IMR-90 (cell line): ENCODE data around the gene BOD1L1. TPM values are rescaled to one million over a fixed set of nuclear protein-coding genes. Genes with fewer than 3 reads are reported as not detected.

ENCODE experiments used
- ATAC-seq: fragments of 200-7000 bp; cut with Tn5 transposase; 2 replicates; pipeline ENCODE4 v1.9.1; 2020; ENCODE audit warnings: low read depth, mild to moderate bottlenecking, moderate library complexity
- BruUV-seq: library from RNA; stranded (reverse); fragments of 400-500 nt; replicated peaks from 2 replicates; lab custom pipeline; 2021; lab: Mats Ljungman, UMichigan
- CTCF ChIA-PET: fragments of 300-600 bp; formaldehyde crosslinking; extraction: SDS; loops from one replicate; lab custom pipeline; 2021; ENCODE audit warnings: antibody characterized with exemption; lab: Yijun Ruan, JAX
- POLR2A ChIA-PET: fragments of 300-600 bp; sonication (Branson Sonifier 250); formaldehyde crosslinking; loops from one replicate; lab custom pipeline; 2022; ENCODE audit warnings: antibody characterized with exemption; ENCODE audit not compliant: unreplicated experiment; lab: Charles Lee
- DNase-seq: peaks from one replicate; pipeline ENCODE4 v3.0.0; 2013
- H2AFZ ChIP-seq: replicated peaks from 2 replicates; pipeline ENCODE3; 2013; ENCODE audit warnings: low read length, mild to moderate bottlenecking; ENCODE audit not compliant: poor library complexity
- H2AK5ac ChIP-seq: 2 replicates; pipeline ENCODE4 v1.6.1; 2013; ENCODE audit warnings: low read depth, low read length, inconsistent platforms
- H2AK9ac ChIP-seq: replicated peaks from 2 replicates; pipeline ENCODE3; 2013; ENCODE audit warnings: mild to moderate bottlenecking, low read depth, low read length, moderate library complexity; ENCODE audit not compliant: poor library complexity
- H2BK120ac ChIP-seq: 2 replicates; pipeline ENCODE4 v1.6.1; 2013; ENCODE audit warnings: low read depth, low read length, inconsistent platforms
- H2BK15ac ChIP-seq: 3 replicates; pipeline ENCODE4 v1.6.1; 2013; ENCODE audit warnings: low read depth, low read length, inconsistent platforms
- H2BK20ac ChIP-seq: 2 replicates; pipeline ENCODE4 v1.6.1; 2013; ENCODE audit warnings: low read depth, mild to moderate bottlenecking, inconsistent platforms, low read length, moderate library complexity
- H2BK5ac ChIP-seq: 2 replicates; pipeline ENCODE4 v1.6.1; 2013; ENCODE audit warnings: mild to moderate bottlenecking, low read depth, low read length, inconsistent platforms; ENCODE audit not compliant: poor library complexity, severe bottlenecking
- H3K14ac ChIP-seq: replicated peaks from 2 replicates; pipeline ENCODE4 v1.6.1; 2013; ENCODE audit warnings: low read depth, low read length, inconsistent platforms
- H3K18ac ChIP-seq: 2 replicates; pipeline ENCODE4 v1.6.1; 2013; ENCODE audit warnings: low read depth, low read length, control low read depth
- H3K23ac ChIP-seq: 2 replicates; pipeline ENCODE4 v1.6.1; 2013; ENCODE audit warnings: low read depth, low read length, inconsistent platforms
- H3K27ac ChIP-seq: 2 replicates; pipeline ENCODE4 v1.5.1; 2013; ENCODE audit warnings: mild to moderate bottlenecking, control low read depth, low read length; ENCODE audit not compliant: insufficient read depth
- H3K27me3 ChIP-seq: 2 replicates; pipeline ENCODE4 v1.6.1; 2013; ENCODE audit warnings: low read length; ENCODE audit not compliant: control insufficient read depth, insufficient read depth
- H3K36me3 ChIP-seq: 2 replicates; pipeline ENCODE4 v1.6.1; 2013; ENCODE audit warnings: low read length, mixed read lengths; ENCODE audit not compliant: control insufficient read depth, insufficient read depth
- H3K4ac ChIP-seq: 2 replicates; pipeline ENCODE4 v1.6.1; 2013; ENCODE audit warnings: low read depth, low read length, inconsistent platforms
- H3K4me1 ChIP-seq: 2 replicates; pipeline ENCODE4 v1.6.1; 2013; ENCODE audit warnings: low read length, mixed read lengths; ENCODE audit not compliant: control insufficient read depth, insufficient read depth
- H3K4me2 ChIP-seq: 2 replicates; pipeline ENCODE4 v1.6.1; 2013; ENCODE audit warnings: low read depth, mild to moderate bottlenecking, control low read depth, low read length, moderate library complexity
- H3K4me3 ChIP-seq: 2 replicates; pipeline ENCODE4 v1.5.1; 2013; ENCODE audit warnings: low read depth, mild to moderate bottlenecking, control low read depth, low read length, moderate library complexity; ENCODE audit not compliant: insufficient read depth
- H3K56ac ChIP-seq: 2 replicates; pipeline ENCODE4 v1.6.1; 2013; ENCODE audit warnings: low read length, inconsistent platforms; ENCODE audit not compliant: insufficient read depth; ENCODE audit errors: extremely low read depth
- H3K79me1 ChIP-seq, 2 experiments: 2 replicates each; pipeline ENCODE4 v1.6.1; 2013; ENCODE audit warnings: low read length in 2 of 2, inconsistent platforms in 1 of 2, low read depth in 1 of 2
- H3K9ac ChIP-seq: 2 replicates; pipeline ENCODE4 v1.6.1; 2013; ENCODE audit warnings: low read depth, low read length, control low read depth
- H3K9me1 ChIP-seq: 2 replicates; pipeline ENCODE4 v1.6.1; 2013; ENCODE audit warnings: low read length, inconsistent platforms; ENCODE audit not compliant: insufficient read depth
- H3K9me3 ChIP-seq: 2 replicates; pipeline ENCODE4 v1.6.1; 2013; ENCODE audit warnings: low read length; ENCODE audit not compliant: control insufficient read depth, insufficient read depth
- H4K20me1 ChIP-seq: 2 replicates; pipeline ENCODE4 v1.6.1; 2013; ENCODE audit warnings: low read length, inconsistent platforms; ENCODE audit not compliant: insufficient read depth
- H4K5ac ChIP-seq: 2 replicates; pipeline ENCODE4 v1.6.1; 2013; ENCODE audit warnings: mild to moderate bottlenecking, low read depth, low read length, control low read depth
- H4K8ac ChIP-seq, 2 experiments: 2 replicates each; pipeline ENCODE4 v1.6.1; 2013; ENCODE audit warnings: low read depth in 2 of 2, low read length in 2 of 2, control low read depth in 1 of 2, inconsistent platforms in 1 of 2
- H4K91ac ChIP-seq: 2 replicates; pipeline ENCODE4 v1.6.1; 2013; ENCODE audit warnings: low read depth, low read length, inconsistent platforms; ENCODE audit not compliant: insufficient read depth
- BHLHE40 ChIP-seq: fragments of 150-350 bp; IDR thresholded peaks from 2 replicates; pipeline ENCODE4 v1.6.1; 2016; ENCODE audit warnings: mild to moderate bottlenecking, low read depth, low read length
- CHD1 ChIP-seq: IDR thresholded peaks from 2 replicates; pipeline ENCODE4 v1.6.1; 2012; ENCODE audit warnings: low read depth, low read length, improper control_type of control experiment
- CTCF ChIP-seq: conservative IDR thresholded peaks from 2 replicates; pipeline ENCODE4 v1.5.1; 2012; ENCODE audit warnings: mild to moderate bottlenecking, low read depth, low read length, improper control_type of control experiment
- ELK1 ChIP-seq: fragments of 150-350 bp; IDR thresholded peaks from 2 replicates; pipeline ENCODE4 v1.6.1; 2016; ENCODE audit warnings: low read depth, mild to moderate bottlenecking, low read length, moderate library complexity, borderline replicate concordance
- FOS ChIP-seq: fragments of 150-350 bp; IDR thresholded peaks from 2 replicates; pipeline ENCODE4 v1.6.1; 2016; ENCODE audit warnings: low read depth, low read length
- MAFK ChIP-seq: IDR thresholded peaks from 2 replicates; pipeline ENCODE4 v1.6.1; 2012; ENCODE audit warnings: low read depth, low read length, improper control_type of control experiment
- MAZ ChIP-seq: IDR thresholded peaks from 2 replicates; pipeline ENCODE4 v1.6.1; 2012; ENCODE audit warnings: low read depth, mild to moderate bottlenecking, low read length, improper control_type of control experiment, moderate library complexity, borderline replicate concordance
- MXI1 ChIP-seq: IDR thresholded peaks from 2 replicates; pipeline ENCODE4 v1.6.1; 2012; ENCODE audit warnings: low read depth, mild to moderate bottlenecking, low read length, moderate library complexity, borderline replicate concordance
- NFE2L2 ChIP-seq: fragments of 150-350 bp; IDR thresholded peaks from 2 replicates; pipeline ENCODE4 v1.6.1; 2016; ENCODE audit warnings: low read depth, mild to moderate bottlenecking, low read length
- POLR2A ChIP-seq: IDR thresholded peaks from 2 replicates; pipeline ENCODE4 v1.6.1; 2012; ENCODE audit warnings: mild to moderate bottlenecking, low read depth, low read length
- RAD21 ChIP-seq: IDR thresholded peaks from 2 replicates; pipeline ENCODE4 v1.6.1; 2012; ENCODE audit warnings: low read length, improper control_type of control experiment
- RCOR1 ChIP-seq: IDR thresholded peaks from 2 replicates; pipeline ENCODE4 v1.6.1; 2012; ENCODE audit warnings: mild to moderate bottlenecking, low read length, improper control_type of control experiment; ENCODE audit not compliant: insufficient replicate concordance
- RFX5 ChIP-seq: IDR thresholded peaks from 2 replicates; pipeline ENCODE4 v1.8.0; 2012; ENCODE audit warnings: low read depth, mild to moderate bottlenecking, low read length, moderate library complexity
- SMC3 ChIP-seq: fragments of 150-350 bp; IDR thresholded peaks from 2 replicates; pipeline ENCODE4 v1.6.1; 2016; ENCODE audit warnings: low read depth, mild to moderate bottlenecking, antibody characterized with exemption, low read length, moderate library complexity
- WGBS, 2 experiments: methylation state at CpG; one replicate each; pipeline versions ENCODE4 v1.1.5 to v1.1.7; 2013; ENCODE audit warnings: missing lambda C conversion rate in 2 of 2; ENCODE audit not compliant: insufficient read length in 1 of 2; ENCODE audit errors: extremely low coverage in 2 of 2; 5-methylcytosine and 5-hydroxymethylcytosine counted together
- dilution Hi-C: fragments of 300-500 bp; cut with HindIII; formaldehyde crosslinking; loops from one replicate; pipeline ENCODE4 v1.14.3; 2018; ENCODE audit warnings: low sequenced_read_pairs; ENCODE audit not compliant: unreplicated experiment
- in situ Hi-C: fragments of 300-500 bp; cut with MboI; formaldehyde crosslinking; loops from 3 replicates; pipeline ENCODE4 v1.14.3; 2019; ENCODE audit warnings: low sequenced_read_pairs, inconsistent platforms, mixed read lengths
- intact Hi-C: fragments of 100-400 bp; cut with micrococcal nuclease; formaldehyde crosslinking; loops from 2 replicates; pipeline ENCODE4 v1.10.0; 2022
- polyA plus RNA-seq, 3 experiments: library from polyadenylated mRNA; depleted of rRNA; stranded (reverse); fragments of >200 nt; gene quantifications; 2 replicates each; pipeline ENCODE4 v1.2.3, GENCODE V29; 2012; ENCODE audit warnings: low replicate concordance in 1 of 3
- total RNA-seq: library from RNA; depleted of rRNA; stranded (reverse); fragments of >200 nt; gene quantifications from 2 replicates; pipeline ENCODE4 v1.2.3, GENCODE V29; 2012
- TF ChIP-seq, protein P1 (sequence below): fragments of 150-350 bp; IDR thresholded peaks from 2 replicates; pipeline ENCODE4 v1.6.1; 2017; ENCODE audit warnings: mild to moderate bottlenecking, antibody characterized with exemption, low read length, low read depth

The BOD1L1 gene
- total and polyA plus RNA-seq, 2 of the 4 experiments (the other 2 are of a cell fraction): 13.5 to 26.9 TPM

DNA sequence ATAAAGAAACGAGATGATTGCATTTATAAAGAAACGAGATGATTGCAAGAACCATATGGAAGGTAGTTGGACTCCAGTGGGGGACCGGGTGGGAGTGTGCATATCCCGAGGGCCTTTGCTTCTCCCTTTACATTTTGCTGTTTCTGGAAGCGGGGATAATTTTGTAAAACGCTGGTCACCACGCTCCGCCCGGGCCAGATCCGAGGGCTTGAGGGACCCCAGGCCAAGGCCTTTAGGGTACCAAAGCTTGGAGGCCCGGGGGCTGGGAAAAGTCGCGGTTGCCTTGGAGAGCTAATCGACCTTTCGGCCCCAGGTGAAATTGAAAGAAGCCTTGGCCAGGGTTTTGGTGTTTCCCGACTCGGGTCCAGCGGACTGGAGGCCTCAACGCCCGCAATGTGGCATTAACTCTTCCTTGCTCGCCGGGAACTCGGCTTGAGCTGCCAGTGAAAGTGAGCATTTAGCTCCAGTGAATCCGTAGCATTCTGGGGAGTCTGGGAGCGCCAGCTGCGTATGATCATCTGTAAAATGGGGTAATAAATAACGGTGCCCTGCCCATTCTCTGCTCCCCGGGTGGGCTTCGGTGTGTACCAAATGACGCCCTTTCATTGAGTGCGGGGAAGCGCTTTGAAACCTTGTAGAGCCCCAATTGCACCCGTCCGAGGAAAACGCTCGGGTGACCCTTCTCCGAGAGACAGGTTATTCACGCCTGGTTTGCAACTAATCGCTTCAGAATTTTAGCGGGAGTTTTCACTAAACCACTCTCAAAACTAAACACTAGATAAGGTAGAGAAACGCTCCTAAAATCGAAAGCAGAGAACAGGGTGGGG lies 87.7 kb downstream of the BOD1L1 start:
- no peak overlapping the region for H2AFZ ChIP-seq
- no TSS peak for BruUV-seq
- H3K9me1 ChIP-seq: no peaks in the 10 kb centered on the region
- no peak overlapping the region for H3K4me2 ChIP-seq
- no peaks in the 10 kb centered on the region for H3K4me1 ChIP-seq
- H4K8ac ChIP-seq: no peak overlapping the region
- 36% methylated on average over 9 of the region's 42 CpGs; no CpG with 5 or more reads in 1 of the 2 experiments for WGBS, 2 experiments
- H3K27ac ChIP-seq: no peak overlapping the region
- H3K56ac ChIP-seq: no peak overlapping the region
- CTCF ChIA-PET: no interaction called here
- H3K27me3 ChIP-seq: peaks cover 93% of the 10 kb centered on the region
- H2BK120ac ChIP-seq: no peak overlapping the region
- no peak overlapping the region for H4K91ac ChIP-seq
- H3K9ac ChIP-seq: no peak overlapping the region
- H2AK9ac ChIP-seq: no peak overlapping the region
- H4K5ac ChIP-seq: no peak overlapping the region
- H3K4me3 ChIP-seq: no peak overlapping the region
- H4K20me1 ChIP-seq: no peaks in the 10 kb centered on the region
- POLR2A ChIA-PET: no interaction called here
- no peaks in the 10 kb centered on the region for H3K36me3 ChIP-seq
- H3K23ac ChIP-seq: no peak overlapping the region
- H2BK5ac ChIP-seq: no peak overlapping the region
- peaks cover 15% of the 10 kb centered on the region for H3K9me3 ChIP-seq
- intact Hi-C loops (no loop called here), in situ Hi-C loops (no loop called here), dilution Hi-C loops (no loop called here)
- no peak overlapping the region for H2AK5ac ChIP-seq
- H2BK15ac ChIP-seq: no peak overlapping the region
- no peak overlapping the region for H3K4ac ChIP-seq
- H2BK20ac ChIP-seq: no peak overlapping the region
- ATAC-seq: no peak
- H3K18ac ChIP-seq: no peak overlapping the region
- H3K79me1 ChIP-seq: no peaks in the 10 kb centered on the region
- no peak for DNase-seq
- H3K14ac ChIP-seq: no peak overlapping the region
- no peak for TF ChIP-seq CHD1
- TF ChIP-seq RAD21: no peak
- no peak for TF ChIP-seq MXI1
- no peak for TF ChIP-seq MAFK
- no peak for TF ChIP-seq CTCF
- no peak for TF ChIP-seq BHLHE40
- no peak for TF ChIP-seq MAZ
- TF ChIP-seq ELK1: no peak
- no peak for TF ChIP-seq NFE2L2
- TF ChIP-seq SMC3: no peak
- TF ChIP-seq POLR2A: no peak
- no peak for TF ChIP-seq RFX5
- TF ChIP-seq RCOR1: no peak
- no peak for TF ChIP-seq FOS
- TF ChIP-seq, protein P1, sequence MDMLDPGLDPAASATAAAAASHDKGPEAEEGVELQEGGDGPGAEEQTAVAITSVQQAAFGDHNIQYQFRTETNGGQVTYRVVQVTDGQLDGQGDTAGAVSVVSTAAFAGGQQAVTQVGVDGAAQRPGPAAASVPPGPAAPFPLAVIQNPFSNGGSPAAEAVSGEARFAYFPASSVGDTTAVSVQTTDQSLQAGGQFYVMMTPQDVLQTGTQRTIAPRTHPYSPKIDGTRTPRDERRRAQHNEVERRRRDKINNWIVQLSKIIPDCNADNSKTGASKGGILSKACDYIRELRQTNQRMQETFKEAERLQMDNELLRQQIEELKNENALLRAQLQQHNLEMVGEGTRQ: no peak
